SK-N-MC (cell line): ENCODE measurements around the gene LRRC32.

Experiments
- DNase-seq: peaks from one replicate; pipeline ENCODE4 v3.0.0-alpha.2; 2011; ENCODE audit warnings: low read depth, low spot score
- H3K27ac ChIP-seq: fragments of 200-600 bp; sonication (generic); 2 replicates; pipeline ENCODE4 v1.5.1; 2016; ENCODE audit warnings: mixed run types
- H3K36me3 ChIP-seq: fragments of 200-600 bp; sonication (generic); 2 replicates; pipeline ENCODE4 v1.6.1; 2017; ENCODE audit warnings: antibody characterized with exemption, low read length, mixed read lengths; ENCODE audit not compliant: insufficient read depth
- H3K4me3 ChIP-seq: fragments of 200-600 bp; sonication (generic); 2 replicates; pipeline ENCODE4 v1.5.1; 2016
- H3K9ac ChIP-seq: fragments of 200-600 bp; sonication (generic); 2 replicates; pipeline ENCODE4 v1.8.0; 2017; ENCODE audit warnings: mixed run types, mixed read lengths; ENCODE audit not compliant: insufficient read length
- H3K9me3 ChIP-seq: fragments of 200-600 bp; sonication (generic); 2 replicates; pipeline ENCODE4 v1.6.1; 2017; ENCODE audit warnings: low read depth, mild to moderate bottlenecking, antibody characterized with exemption, low read length, moderate library complexity, mixed read lengths
- EZH2 ChIP-seq: fragments of 200-600 bp; sonication (generic); IDR thresholded peaks from one replicate; pipeline ENCODE4 v1.6.1; 2017; ENCODE audit warnings: antibody characterized with exemption
- FOXP2 ChIP-seq: optimal IDR thresholded peaks from 2 replicates; pipeline ENCODE3; 2011; ENCODE audit warnings: mild to moderate bottlenecking, moderate library complexity; ENCODE audit not compliant: insufficient read depth; ENCODE audit errors: extremely low read length, control extremely low read depth
- POLR2AphosphoS5 ChIP-seq: IDR thresholded peaks from 2 replicates; pipeline ENCODE4 v1.6.1; 2012; ENCODE audit warnings: mild to moderate bottlenecking, low read depth, low read length, borderline replicate concordance

Gene LRRC32

GRCh38 chr11:76702336-76703128 lies 32.0 kb upstream of the LRRC32 start:
- H3K27ac ChIP-seq = no peak overlapping the region
- DNase-seq = no peak

DNA sequence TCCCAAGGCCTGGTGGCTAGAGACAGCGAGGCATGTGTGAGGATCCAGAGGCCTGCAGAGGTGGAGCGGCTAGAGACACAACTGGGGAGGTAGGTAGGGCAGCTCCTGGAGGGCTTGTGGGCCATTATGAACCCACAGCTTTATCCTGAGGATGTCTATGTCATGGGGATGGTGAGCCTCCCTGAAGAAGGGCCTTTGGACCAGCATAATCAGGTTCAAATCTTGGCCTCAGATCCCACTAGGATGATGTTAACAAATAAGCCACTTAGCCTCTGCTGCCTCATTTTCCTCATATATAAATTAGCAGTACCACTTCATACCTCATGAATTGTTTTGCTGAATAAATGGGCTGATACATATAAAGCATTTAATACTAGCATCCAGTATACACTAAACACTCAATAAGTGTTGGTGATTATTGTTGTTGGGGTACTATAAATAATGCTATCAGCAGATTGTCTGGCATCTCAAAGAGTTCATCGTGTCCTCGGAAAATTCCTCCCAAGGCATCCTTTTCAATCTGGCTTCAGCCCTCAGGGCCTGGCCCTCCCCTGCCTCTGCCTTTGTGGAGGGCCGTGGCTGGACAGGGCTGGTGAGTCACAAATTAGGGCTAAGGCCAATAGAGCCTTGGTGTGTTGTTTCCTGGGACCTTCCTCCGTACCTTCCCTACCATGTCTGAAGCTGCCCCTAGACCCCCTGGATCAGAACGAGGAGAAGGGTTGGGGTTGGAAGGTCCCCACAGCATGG lies 30.9 kb upstream of the LRRC32 start:
- Histone ChIP-seq H3K9ac (no peak overlapping the region), H3K4me3 (no peak overlapping the region), H3K9me3 (no peaks in the 10 kb centered on the region), H3K36me3 (no peaks in the 10 kb centered on the region), H3K27ac (no peak overlapping the region)
- no peak for DNase-seq
- TF ChIP-seq FOXP2 (no peak), EZH2 (no peak), POLR2AphosphoS5 (no peak)

More at GRCh38 chr11:76702336-76703128, 32.0 kb upstream of the LRRC32 start:
- TF ChIP-seq POLR2AphosphoS5 (no peak), FOXP2 (no peak)
- no peak overlapping the region for H3K9ac ChIP-seq
- no peaks in the 10 kb centered on the region for H3K36me3 ChIP-seq
- H3K9me3 ChIP-seq = no peaks in the 10 kb centered on the region
- no peak overlapping the region for H3K4me3 ChIP-seq

DNA sequence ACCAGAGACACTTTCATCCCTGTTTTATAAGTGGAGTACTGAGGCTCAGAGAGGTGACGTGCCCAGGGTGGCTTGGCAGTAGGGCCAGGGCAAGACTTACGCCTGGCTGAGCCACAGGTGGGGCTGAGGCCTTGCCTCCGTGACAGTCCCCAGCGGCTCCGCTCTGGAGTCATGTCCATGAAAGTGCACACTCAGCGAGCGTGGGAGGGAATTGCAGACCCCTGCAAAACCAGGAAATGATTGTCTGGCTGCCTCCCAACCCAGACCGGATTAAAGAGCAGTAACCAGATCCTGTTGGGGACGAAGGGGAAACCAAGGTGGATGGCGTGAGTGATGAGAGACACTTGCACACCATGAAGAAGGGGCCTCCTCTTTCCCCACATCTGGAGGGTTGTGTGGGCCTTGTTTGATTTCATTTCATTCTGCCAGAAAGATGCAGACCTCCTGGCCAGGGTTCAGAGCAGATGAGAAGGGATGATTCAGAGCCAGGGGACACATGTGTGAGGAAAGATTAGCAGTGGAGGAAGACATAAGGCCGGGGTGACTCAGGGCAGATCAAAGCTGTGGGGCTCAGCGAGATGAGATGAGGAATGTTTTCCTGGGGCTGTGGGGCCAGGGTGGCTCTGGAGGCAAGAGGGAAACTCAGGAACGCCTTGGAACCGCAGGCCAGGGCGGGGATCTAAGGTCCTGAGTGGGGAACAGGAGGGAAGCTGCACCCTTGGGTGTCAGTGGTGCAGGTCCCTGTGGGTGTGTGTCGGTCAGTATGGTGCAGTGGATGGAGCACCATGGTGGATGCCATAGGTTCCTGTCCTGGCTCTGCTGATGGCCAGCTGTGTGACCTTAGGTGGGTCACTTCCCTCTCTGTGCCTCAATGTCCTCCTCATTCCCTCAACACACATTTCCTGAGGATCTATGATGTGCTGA lies 29.9 kb upstream of the LRRC32 start:
- no peak overlapping the region for H3K4me3 ChIP-seq
- no peak for TF ChIP-seq FOXP2
- no peak for TF ChIP-seq EZH2
- no peak for TF ChIP-seq POLR2AphosphoS5
- H3K9ac ChIP-seq = no peak overlapping the region
- H3K9me3 ChIP-seq = no peaks in the 10 kb centered on the region
- no peak for DNase-seq
- H3K27ac ChIP-seq = no peak overlapping the region
- no peaks in the 10 kb centered on the region for H3K36me3 ChIP-seq

DNA sequence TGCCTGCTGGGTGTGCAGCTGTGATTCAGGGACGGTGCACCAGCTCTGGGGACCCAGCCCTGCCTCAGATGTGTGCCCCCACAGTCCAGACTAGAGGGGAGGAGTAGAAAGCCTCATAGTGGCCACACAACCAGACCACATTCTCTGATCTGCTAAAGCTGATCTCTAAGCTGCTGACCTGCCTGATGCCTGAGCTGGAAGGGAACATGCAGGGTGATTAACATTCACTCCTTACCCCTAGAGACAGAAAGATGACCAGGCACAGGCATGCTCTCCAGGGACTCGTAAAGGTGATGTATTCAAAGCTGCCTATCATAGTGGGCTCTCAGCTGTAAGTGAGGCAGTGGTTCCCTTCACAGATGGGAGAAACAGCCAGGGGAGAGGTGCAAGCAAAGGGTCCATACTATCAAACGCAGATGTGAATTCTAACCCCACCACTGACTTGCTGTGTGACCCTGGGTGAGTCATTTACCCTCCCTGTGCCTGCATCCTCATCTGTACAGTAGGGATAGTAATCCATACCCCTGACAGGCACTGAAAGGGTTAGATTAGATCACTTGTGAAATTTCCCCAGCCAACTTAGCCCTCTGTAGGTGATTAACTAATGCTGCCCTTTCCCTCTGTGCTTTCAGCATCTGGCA lies 29.0 kb upstream of the LRRC32 start:
- TF ChIP-seq POLR2AphosphoS5 = no peak
- no peak for TF ChIP-seq FOXP2
- no peak for TF ChIP-seq EZH2
- Histone ChIP-seq H3K27ac (no peak overlapping the region), H3K9ac (no peak overlapping the region), H3K36me3 (no peaks in the 10 kb centered on the region), H3K9me3 (no peaks in the 10 kb centered on the region), H3K4me3 (no peak overlapping the region)
- no peak for DNase-seq

- Histone ChIP-seq H3K9ac (no peak overlapping the region), H3K27ac (no peak overlapping the region), H3K36me3 (no peaks in the 10 kb centered on the region), H3K9me3 (no peaks in the 10 kb centered on the region), H3K4me3 (no peak overlapping the region)
- no peak for TF ChIP-seq POLR2AphosphoS5
- TF ChIP-seq EZH2 = no peak
- no peak for TF ChIP-seq FOXP2
- no peak for DNase-seq
Observed at GRCh38 chr11:76698321-76699043, 27.9 kb upstream of the LRRC32 start.

GRCh38 chr11:76696756-76697155 lies 26.2 kb upstream of the LRRC32 start:
- Histone ChIP-seq H3K4me3 (no peak overlapping the region), H3K27ac (no peak overlapping the region), H3K36me3 (no peaks in the 10 kb centered on the region), H3K9ac (no peak overlapping the region), H3K9me3 (no peaks in the 10 kb centered on the region)
- no peak for TF ChIP-seq POLR2AphosphoS5
- TF ChIP-seq EZH2 = no peak
- TF ChIP-seq FOXP2 = no peak
- DNase-seq = no peak

- no peak overlapping the region for H3K27ac ChIP-seq
- no peak for TF ChIP-seq EZH2
- no peak for TF ChIP-seq POLR2AphosphoS5
- TF ChIP-seq FOXP2 = no peak
- no peak overlapping the region for H3K9ac ChIP-seq
- no peak overlapping the region for H3K4me3 ChIP-seq
- H3K9me3 ChIP-seq = no peaks in the 10 kb centered on the region
- no peaks in the 10 kb centered on the region for H3K36me3 ChIP-seq
- no peak for DNase-seq
Observed at GRCh38 chr11:76695771-76696170, 25.2 kb upstream of the LRRC32 start.
